Glutamatergic neuron (in vitro differentiated cells): ENCODE data around the gene GLIPR2. TPM values are rescaled to one million over a fixed set of nuclear protein-coding genes. Genes with fewer than 3 reads are reported as not detected.
A peak's percentile ranks its signal among the peaks of the same experiment; 100 is the strongest.

Source experiments
- DNase-seq: peaks from one replicate; pipeline ENCODE4 v3.0.0; 2022
- H3K27ac Mint-ChIP-seq: one replicate; pipeline ENCODE4 v1.8.0; 2020; ENCODE audit warnings: mild to moderate bottlenecking, mixed read lengths, inconsistent platforms; ENCODE audit not compliant: unreplicated experiment
- H3K27me3 Mint-ChIP-seq: one replicate; pipeline ENCODE4 v1.8.0; 2020; ENCODE audit warnings: mild to moderate bottlenecking, moderate library complexity, mixed read lengths, inconsistent platforms; ENCODE audit not compliant: unreplicated experiment
- H3K36me3 Mint-ChIP-seq: one replicate; pipeline ENCODE4 v1.8.0; 2020; ENCODE audit warnings: mild to moderate bottlenecking, mixed read lengths, inconsistent platforms; ENCODE audit not compliant: unreplicated experiment
- H3K4me1 Mint-ChIP-seq: one replicate; pipeline ENCODE4 v1.8.0; 2020; ENCODE audit warnings: mild to moderate bottlenecking, low read depth, mixed read lengths, inconsistent platforms; ENCODE audit not compliant: unreplicated experiment
- H3K4me3 Mint-ChIP-seq: one replicate; pipeline ENCODE4 v1.8.0; 2020; ENCODE audit warnings: mild to moderate bottlenecking, mixed read lengths, inconsistent platforms; ENCODE audit not compliant: unreplicated experiment
- H3K9me3 Mint-ChIP-seq: one replicate; pipeline ENCODE4 v1.8.0; 2020; ENCODE audit warnings: mild to moderate bottlenecking, moderate library complexity, mixed read lengths, inconsistent platforms; ENCODE audit not compliant: unreplicated experiment
- total RNA-seq: library from RNA; stranded (reverse); fragmentation: NEBNext Ultra II Directional; extraction: Animal tissue kit (Norgen Biotek cat#: 25700); gene quantifications from one replicate; pipeline ENCODE4 v1.2.1, GENCODE V29; 2021; ENCODE audit not compliant: unreplicated experiment
- TF ChIP-seq, protein P1 (sequence below): fragments of 200-600 bp; sonication (generic); IDR thresholded peaks from one replicate; pipeline ENCODE4 v1.5.0; 2021; ENCODE audit not compliant: partially characterized antibody, unreplicated experiment

The GLIPR2 gene
- total RNA-seq, 1 donor from 2014 or later = 84.4 TPM

DNA sequence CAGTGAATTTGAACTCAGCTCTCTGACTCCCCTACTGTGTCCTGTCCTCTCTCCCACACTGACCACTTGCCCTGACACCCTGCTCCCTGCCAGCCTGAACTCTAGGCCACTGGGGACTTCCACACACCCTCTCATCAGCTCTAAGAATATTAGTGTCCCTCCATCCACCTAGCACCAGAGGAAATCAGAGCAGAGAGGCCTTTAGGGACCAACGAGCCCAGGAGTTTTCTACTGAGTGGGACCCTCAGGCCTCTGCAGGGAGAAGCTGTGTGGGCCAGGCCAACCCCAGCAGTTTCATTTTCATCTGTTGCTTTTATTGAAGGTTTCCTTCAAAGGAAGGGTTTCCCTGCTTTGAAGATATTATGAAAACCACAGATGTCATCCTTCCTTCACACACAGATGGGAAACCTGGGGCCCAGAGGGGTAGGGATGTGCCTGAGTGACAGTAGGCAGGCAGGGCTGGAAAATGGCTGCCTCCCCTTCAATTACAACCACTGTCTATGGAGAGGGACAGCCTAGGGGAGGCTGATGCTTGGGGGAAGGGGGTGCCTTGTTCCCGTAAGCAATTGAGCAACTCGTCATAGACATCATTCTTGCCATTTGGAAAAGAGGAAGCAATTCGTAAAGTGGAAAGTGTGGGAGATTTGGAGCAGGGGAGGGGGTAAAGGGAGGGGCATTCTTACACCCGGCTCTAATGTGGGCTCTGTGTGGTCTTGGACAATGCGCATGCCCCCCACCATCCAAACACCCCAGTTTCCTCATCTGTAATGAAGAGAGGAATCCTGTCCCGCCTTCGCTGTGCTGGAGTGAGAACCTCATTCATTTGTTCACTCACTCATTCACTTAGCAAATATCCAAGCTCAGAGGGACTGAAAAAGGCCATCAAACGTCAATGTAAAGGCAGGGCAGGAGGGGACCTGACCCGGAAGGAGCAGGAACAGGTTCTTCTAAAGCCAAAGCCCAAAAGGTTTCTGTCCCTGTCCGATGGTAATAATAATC lies 3.9 kb downstream of the GLIPR2 start:
- peak overlapping the region; percentile 75 for H3K4me3 Mint-ChIP-seq
- peaks cover 9% of the 10 kb centered on the region for H3K27me3 Mint-ChIP-seq
- H3K36me3 Mint-ChIP-seq = peaks cover 10% of the 10 kb centered on the region
- H3K9me3 Mint-ChIP-seq = peaks cover 11% of the 10 kb centered on the region
- TF ChIP-seq, protein P1, sequence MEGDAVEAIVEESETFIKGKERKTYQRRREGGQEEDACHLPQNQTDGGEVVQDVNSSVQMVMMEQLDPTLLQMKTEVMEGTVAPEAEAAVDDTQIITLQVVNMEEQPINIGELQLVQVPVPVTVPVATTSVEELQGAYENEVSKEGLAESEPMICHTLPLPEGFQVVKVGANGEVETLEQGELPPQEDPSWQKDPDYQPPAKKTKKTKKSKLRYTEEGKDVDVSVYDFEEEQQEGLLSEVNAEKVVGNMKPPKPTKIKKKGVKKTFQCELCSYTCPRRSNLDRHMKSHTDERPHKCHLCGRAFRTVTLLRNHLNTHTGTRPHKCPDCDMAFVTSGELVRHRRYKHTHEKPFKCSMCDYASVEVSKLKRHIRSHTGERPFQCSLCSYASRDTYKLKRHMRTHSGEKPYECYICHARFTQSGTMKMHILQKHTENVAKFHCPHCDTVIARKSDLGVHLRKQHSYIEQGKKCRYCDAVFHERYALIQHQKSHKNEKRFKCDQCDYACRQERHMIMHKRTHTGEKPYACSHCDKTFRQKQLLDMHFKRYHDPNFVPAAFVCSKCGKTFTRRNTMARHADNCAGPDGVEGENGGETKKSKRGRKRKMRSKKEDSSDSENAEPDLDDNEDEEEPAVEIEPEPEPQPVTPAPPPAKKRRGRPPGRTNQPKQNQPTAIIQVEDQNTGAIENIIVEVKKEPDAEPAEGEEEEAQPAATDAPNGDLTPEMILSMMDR = no peak
- peak; percentile 30 for DNase-seq
- H3K4me1 Mint-ChIP-seq = peaks cover 36% of the 10 kb centered on the region
- H3K27ac Mint-ChIP-seq = peak overlapping the region; percentile 67

- Mint-ChIP-seq H3K4me3 (peak overlapping the region; percentile 75), H3K36me3 (peaks cover 19% of the 10 kb centered on the region), H3K4me1 (peaks cover 36% of the 10 kb centered on the region), H3K9me3 (peaks cover 12% of the 10 kb centered on the region), H3K27ac (no peak overlapping the region), H3K27me3 (peaks cover 6% of the 10 kb centered on the region)
- TF ChIP-seq, protein P1 = no peak
- DNase-seq = peak; percentile 38
Measured at GRCh38 chr9:36141288-36141687, 4.8 kb downstream of the GLIPR2 start.

- no peak for DNase-seq
- H3K27me3 Mint-ChIP-seq = peaks cover 6% of the 10 kb centered on the region
- H3K4me1 Mint-ChIP-seq = peaks cover 36% of the 10 kb centered on the region
- H3K36me3 Mint-ChIP-seq = peaks cover 21% of the 10 kb centered on the region
- TF ChIP-seq, protein P1 = no peak
- H3K9me3 Mint-ChIP-seq = peaks cover 12% of the 10 kb centered on the region
- no peak overlapping the region for H3K27ac Mint-ChIP-seq
- no peak overlapping the region for H3K4me3 Mint-ChIP-seq
Measured at GRCh38 chr9:36141761-36142160, 5.2 kb downstream of the GLIPR2 start.

GRCh38 chr9:36142510-36143244 lies 6.1 kb downstream of the GLIPR2 start:
- H3K4me1 Mint-ChIP-seq = peaks cover 36% of the 10 kb centered on the region
- H3K36me3 Mint-ChIP-seq = peaks cover 21% of the 10 kb centered on the region
- DNase-seq = no peak
- H3K27me3 Mint-ChIP-seq = peaks cover 2% of the 10 kb centered on the region
- no peak overlapping the region for H3K27ac Mint-ChIP-seq
- TF ChIP-seq, protein P1 = no peak
- peaks cover 7% of the 10 kb centered on the region for H3K9me3 Mint-ChIP-seq
- H3K4me3 Mint-ChIP-seq = no peak overlapping the region
